Measurements from ENCODE around the gene M6PR. TPM values are rescaled to one million over a fixed set of nuclear protein-coding genes. Genes with fewer than 3 reads are reported as not detected.

The M6PR gene
- total RNA-seq (2014; rRNA removed; shearing (Covaris generic)), result 87.9 and 97.9 TPM in 2 replicates

DNA sequence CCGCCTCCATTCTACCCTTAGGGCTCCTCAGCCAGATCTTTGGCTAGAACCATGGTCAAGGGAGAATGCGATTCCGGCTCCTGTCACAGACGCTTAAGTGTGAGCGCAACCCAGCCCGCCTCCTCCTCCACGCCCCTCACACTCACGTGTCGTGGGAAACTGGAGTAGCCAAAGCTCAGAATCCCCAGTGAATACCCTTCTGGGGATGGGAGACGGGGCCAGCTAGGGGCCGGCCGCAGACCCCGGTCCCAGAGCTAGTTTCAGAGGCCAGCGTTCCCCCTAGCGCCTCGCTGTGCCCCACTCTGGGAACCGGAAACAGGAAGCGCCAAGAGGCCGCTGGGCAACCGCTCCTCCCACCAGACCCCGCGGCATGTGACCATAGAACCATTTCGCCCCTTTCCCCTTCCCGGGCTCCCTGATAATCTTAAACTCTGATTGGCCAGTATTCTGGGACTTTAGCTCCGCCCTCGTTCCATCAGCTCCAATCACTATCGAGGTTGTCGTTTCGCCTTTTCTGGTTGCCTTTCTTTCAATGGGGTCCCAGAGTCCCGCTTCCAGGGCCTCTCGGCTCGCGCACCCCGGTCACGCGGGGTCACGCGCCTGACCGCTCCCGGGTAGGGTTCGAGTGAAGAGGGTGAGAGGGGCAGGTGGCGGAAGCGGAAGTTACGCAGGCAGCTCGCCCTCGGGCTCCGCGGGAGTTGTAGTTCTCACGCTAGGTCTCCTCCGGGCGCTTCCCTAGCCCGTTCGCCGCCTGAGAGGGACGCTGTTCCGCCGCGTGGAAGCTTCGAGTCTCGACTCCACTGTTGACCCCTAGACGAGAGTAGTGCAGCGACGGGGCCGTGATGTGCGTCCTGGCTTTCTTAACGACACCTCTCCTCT, at the start of gene M6PR:
Gene M6PR (minus strand): TSS at position 304 of the 879 bp plus-strand sequence. CDS start 3,241 bp downstream, outside the sequence.
- peak; percentile 88 for DNase-seq (ENCODE audit: low read depth)

DNA sequence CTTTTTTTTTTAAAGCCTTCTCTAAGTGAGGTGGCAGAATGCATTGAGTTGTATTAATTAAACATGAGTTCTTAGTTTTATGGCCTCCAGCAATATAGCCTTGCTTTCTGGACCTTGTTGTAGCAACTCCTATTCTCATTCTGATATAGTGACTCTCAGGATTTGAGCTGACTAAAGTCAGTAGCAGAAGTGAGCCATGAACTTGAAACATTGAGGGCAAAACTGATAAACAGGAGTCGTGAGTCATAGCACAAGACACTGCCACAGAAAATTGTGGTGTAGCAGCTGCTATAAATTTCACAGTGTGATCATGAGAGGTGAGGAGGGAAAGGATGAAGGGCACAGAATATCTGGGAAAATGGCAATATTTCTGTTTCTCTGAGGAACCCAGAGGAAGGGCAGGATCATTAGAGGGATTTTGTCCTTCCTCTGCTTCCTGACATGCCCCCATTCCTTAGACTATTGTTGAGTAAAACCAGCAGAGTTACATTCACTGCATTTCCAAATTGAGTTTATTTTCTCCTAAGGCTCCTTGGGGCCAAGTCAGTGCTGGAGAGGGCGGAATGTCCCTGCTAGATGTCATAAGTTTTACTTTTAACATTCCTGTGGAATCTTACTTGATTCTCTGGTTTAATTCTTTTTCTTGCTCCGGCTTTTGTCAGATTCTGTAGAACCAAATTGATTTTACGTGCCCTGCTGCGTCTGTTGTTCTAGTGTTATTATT, 47.4 kb upstream of the M6PR start:
- DNase-seq (ENCODE audit: low read depth), result peak; percentile 25

DNA sequence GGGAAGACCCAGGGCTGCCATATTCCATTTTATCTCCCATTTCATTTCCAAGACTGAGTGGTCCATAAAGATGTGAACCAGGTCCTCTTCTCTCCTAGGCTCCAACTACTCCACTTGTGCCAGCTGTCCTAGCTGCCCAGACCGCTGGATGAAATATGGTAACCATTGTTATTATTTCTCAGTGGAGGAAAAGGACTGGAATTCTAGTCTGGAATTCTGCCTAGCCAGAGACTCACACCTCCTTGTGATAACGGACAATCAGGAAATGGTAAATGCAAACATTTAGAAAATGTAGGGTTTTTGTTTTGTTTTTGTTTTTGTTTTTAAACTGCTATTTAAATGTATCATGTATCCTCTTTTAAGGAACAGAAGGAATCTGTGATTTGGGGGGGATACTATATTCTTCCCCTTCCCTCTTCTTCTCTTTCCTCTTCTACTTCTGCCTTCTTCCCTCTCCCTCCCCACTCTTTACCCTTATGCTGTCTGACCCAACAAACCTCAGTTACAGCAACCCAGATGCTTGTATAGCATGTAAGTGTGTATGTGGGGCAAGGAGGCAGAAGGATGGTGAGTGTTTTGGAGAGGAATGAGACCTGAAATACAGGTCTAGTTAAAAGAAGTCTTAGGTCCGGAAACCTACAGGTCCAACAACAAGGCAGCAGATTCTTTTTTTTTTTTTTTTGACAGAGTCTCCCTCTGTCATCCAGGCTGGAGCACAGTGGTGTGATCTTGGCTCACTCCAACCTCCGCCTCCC, 45.8 kb upstream of the M6PR start:
- DNase-seq (ENCODE audit: low read depth), result no peak

DNA sequence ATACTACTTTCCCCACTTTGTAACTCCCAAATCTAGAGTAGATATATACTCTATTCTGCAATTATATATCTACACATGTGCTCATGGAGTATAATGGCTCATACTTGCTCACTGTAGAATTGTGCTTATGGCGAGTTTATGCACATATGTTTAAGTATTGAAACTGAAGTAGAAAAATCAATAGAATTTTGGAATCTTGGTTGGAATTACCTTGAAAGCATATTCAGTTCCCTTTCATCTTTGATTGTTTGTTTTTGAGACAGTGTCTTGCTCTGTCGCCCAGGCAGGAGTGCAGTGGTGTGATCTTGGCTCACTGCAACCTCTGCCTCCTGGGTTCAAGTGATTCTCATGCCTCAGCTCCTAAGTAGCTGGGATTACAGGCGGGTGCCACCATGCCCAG, 44.4 kb upstream of the M6PR start:
- DNase-seq (ENCODE audit: low read depth), result no peak

DNA sequence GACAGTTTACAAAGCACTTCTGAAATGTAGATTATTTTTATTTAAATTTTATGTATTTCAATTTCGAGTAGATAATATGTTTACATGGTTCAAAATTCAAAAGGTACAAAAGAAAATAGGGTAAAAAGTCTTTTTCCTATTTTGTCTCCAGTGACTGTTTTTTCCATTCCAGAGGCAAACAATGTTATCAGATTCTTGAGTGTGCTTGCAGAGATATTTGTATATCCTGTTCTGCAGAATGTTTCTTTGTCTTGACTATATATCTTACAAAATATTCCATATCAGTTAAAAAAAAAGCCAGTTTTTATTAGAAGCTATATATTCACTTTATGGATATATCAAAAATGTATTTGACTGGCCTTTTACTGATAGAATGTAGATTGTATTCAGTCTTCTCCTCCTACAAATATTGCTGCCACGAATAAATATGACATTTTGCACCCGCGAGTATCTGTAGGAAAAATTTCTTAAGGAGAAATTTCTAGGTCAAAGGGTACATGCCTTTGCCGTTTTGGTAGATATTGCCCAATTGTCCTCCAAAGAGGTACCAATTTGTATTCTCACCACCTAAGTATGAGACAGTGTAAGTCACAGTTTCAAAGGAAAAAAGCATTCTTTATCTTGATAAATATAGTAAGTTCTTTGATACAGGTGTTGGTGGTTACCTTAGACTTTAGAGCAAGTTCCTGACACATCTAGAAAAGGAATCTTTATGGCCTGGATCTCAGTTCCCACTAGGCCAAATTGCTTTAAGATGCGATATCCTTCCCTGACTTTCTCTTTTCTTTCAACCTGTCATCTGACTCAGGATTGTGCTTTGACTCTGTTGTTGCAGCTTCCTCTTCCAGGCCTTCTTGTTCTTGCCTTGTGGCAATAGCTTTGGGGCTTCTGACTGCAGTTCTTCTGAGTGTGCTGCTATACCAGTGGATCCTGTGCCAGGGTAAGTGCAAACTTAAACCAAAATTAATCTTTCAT, 42.2 kb upstream of the M6PR start:
- no peak for DNase-seq (ENCODE audit: low read depth)

GRCh38 chr12:8989413-8989812, 40.0 kb upstream of the M6PR start, which contains the start of gene KLRG1:
Gene KLRG1 (plus strand): TSS chr12:8989546. CDS start chr12:8989636, 90 bp downstream.
- DNase-seq (ENCODE audit: low read depth), result no peak

- DNase-seq (ENCODE audit: low read depth), result no peak
Measured at GRCh38 chr12:8987685-8988084, 38.2 kb upstream of the M6PR start.

DNA sequence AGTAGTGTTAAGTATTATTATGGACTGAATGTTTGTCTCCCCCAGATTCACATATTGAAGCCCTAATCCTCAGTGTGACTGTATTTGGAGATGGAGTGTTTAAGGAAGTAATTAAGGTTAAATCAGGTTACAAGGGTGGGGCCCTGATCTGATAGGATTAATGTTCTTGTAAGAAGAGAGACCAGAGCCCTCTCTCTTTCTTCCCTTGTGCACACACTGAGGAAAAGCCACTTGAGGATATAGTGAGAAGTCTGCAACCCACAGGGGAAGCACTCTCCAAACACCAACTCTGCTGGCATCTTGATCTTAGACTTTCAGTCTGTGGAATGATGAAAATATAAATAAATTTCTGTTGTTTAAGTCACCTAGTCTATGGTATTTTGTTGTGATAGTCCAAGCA, 37.7 kb upstream of the M6PR start:
- DNase-seq (ENCODE audit: low read depth), result no peak

GRCh38 chr12:8985213-8985754, 35.8 kb upstream of the M6PR start:
- no peak for DNase-seq (ENCODE audit: low read depth)

DNA sequence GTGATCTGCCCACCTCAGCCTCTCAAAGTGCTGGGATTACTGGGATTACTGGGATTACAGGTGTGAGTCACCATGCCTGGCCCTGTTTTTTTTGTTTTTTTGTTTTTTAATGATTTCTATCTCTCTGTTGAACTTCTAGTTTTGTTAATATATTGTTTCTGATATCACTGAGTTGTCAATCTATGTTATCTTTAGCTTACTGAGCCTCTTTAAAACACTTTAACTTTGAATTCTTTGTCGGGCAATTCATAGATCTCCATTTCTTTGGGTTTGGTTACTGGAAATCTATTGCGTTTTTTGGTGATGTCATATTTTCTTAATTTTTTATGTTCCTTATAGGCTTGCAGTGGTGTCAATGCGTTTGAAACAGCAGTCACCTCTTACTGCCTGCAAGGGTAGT, 30.7 kb upstream of the M6PR start:
- DNase-seq (ENCODE audit: low read depth), result no peak

DNA sequence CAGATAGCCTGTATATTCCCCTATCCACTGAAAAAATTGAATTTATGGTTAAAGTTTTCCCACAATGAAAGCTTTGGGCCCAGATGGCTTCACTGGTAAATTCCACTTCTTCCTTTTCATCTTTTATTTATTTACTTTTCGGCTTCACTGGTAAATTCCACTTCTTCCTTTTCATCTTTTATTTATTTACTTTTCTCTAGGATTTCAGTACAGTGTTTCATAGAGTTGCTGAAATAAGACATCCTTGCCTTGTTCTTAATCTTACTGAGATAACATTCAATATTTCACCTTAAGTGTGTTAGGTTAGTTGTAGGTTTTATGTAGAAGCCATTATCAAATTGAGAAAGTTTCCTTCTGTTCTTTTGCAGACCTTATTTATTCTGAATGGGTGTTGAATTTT, 21.0 kb upstream of the M6PR start:
- DNase-seq (ENCODE audit: low read depth), result no peak

DNA sequence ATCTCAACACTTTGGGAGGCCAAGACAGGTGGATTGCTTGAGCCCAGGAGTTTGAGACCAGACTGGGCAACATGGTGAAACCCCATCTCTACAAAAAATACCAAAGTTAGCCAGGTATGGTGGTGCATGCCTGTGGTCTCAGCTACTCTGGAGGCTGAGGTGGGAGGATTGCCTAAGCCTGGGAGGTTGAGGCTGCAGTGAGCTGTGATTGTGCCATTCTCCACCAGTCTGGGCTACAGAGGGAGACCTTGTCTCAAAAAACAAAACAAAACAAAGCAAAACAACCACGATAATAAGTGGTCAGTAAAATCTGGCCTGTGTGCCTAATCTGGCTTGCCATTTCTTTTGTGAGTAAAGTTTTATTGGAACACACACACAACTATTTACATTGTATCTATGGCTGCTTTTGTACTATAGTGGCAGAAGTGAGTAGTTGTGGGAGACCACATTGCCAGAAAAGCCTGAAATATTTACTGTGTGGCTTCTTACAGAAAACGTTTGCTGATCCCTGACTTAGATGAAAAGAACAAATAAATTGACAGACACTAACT, 20.5 kb upstream of the M6PR start:
- DNase-seq (ENCODE audit: low read depth), result no peak

GRCh38 chr12:8968761-8969160, 19.3 kb upstream of the M6PR start:
- no peak for DNase-seq (ENCODE audit: low read depth)

GRCh38 chr12:8960176-8960575, 10.7 kb upstream of the M6PR start:
- DNase-seq (ENCODE audit: low read depth), result no peak

- DNase-seq (ENCODE audit: low read depth), result no peak
Measured at GRCh38 chr12:8958066-8958465, 8.6 kb upstream of the M6PR start.

GRCh38 chr12:8957561-8957960, 8.1 kb upstream of the M6PR start:
- no peak for DNase-seq (ENCODE audit: low read depth)

- no peak for DNase-seq (ENCODE audit: low read depth)
Measured at GRCh38 chr12:8956772-8957171, 7.3 kb upstream of the M6PR start.

DNA sequence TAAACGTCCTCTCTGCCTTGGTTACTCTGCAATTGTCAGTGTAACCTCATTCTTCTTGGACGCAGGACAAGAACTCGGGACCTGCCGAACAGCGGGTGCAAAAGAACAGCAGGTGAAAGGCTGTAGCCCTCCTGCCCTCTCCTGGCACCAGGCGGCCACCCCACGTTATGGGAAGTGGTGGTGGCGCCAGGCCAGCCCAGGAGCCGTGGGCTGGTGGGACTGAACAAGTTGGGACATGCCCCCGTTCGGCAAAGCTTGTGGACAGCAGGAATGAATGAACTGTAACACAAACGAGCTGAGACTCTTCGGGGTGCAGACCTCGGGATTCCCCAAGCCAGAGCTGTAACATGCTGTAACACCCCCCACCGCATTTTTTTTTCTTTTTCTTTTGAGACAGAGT, 6.6 kb upstream of the M6PR start:
- no peak for DNase-seq (ENCODE audit: low read depth)

GRCh38 chr12:8953773-8954402, 4.4 kb upstream of the M6PR start:
- DNase-seq (ENCODE audit: low read depth), result no peak

- DNase-seq (ENCODE audit: low read depth), result no peak
Measured at GRCh38 chr12:8951744-8952143, 2.3 kb upstream of the M6PR start.
